Esophagus (tissue), 2 donors: ENCODE data around the gene ATXN7L1. TPM values are rescaled to one million over a fixed set of nuclear protein-coding genes. Genes with fewer than 3 reads are reported as not detected.

Experiments used
- H3K27ac ChIP-seq, 2 donors: one replicate each; pipeline ENCODE4 v1.5.1; 2013; ENCODE audit warnings: low read depth in 2 of 2, mild to moderate bottlenecking in 2 of 2, inconsistent platforms in 1 of 2, low read length in 1 of 2, moderate library complexity in 1 of 2
- H3K27me3 ChIP-seq, 2 donors: one replicate each; pipeline ENCODE4 v1.6.1; 2013; ENCODE audit warnings: low read length in 2 of 2, control low read depth in 1 of 2, mild to moderate bottlenecking in 1 of 2; ENCODE audit not compliant: insufficient read depth in 2 of 2, control insufficient read depth in 1 of 2
- H3K36me3 ChIP-seq, 2 donors: one replicate each; pipeline ENCODE4 v1.6.1; 2013; ENCODE audit warnings: low read length in 1 of 2; ENCODE audit not compliant: control insufficient read depth in 2 of 2, insufficient read depth in 2 of 2
- H3K4me1 ChIP-seq, 2 donors: one replicate each; pipeline ENCODE4 v1.6.1; 2013; ENCODE audit warnings: low read length in 1 of 2; ENCODE audit not compliant: control insufficient read depth in 2 of 2, insufficient read depth in 2 of 2
- H3K4me3 ChIP-seq, 2 donors: one replicate each; pipeline ENCODE4 v1.5.1; 2013; ENCODE audit warnings: low read length in 2 of 2, mild to moderate bottlenecking in 2 of 2, low read depth in 1 of 2, moderate library complexity in 1 of 2
- H3K9me3 ChIP-seq, 2 donors: one replicate each; pipeline ENCODE4 v1.6.1; 2013; ENCODE audit warnings: mild to moderate bottlenecking in 2 of 2, low read depth in 1 of 2, low read length in 1 of 2, moderate library complexity in 1 of 2; ENCODE audit not compliant: control insufficient read depth in 2 of 2, insufficient read depth in 1 of 2
- WGBS, 2 donors: extraction: QIAGEN DNeasy Blood & Tissue Kit; methylation state at CpG; one replicate each; pipeline ENCODE4 v1.1.7; 2013; 5-methylcytosine and 5-hydroxymethylcytosine counted together
- polyA plus RNA-seq, 2 donors: library from polyadenylated mRNA; stranded (reverse); fragments of 200-250 nt; gene quantifications; one replicate each; pipeline ENCODE4 v1.2.3, GENCODE V29; 2013
- donor health status: healthy with polysubstance abuse.
- donor health status: Bipolar disorder and iron deficiency.

ATXN7L1 gene
- polyA plus RNA-seq, 2 donors = 4.0 to 4.8 TPM

GRCh38 chr7:105583061-105583460 is 293.3 kb downstream of the ATXN7L1 start:
- no peaks in the 10 kb centered on the region for H3K27me3 ChIP-seq
- H3K9me3 ChIP-seq = no peaks in the 10 kb centered on the region
- WGBS, 2 donors = 80 to 86% methylated on average over 37 to 38 of the region's 39 CpGs

GRCh38 chr7:105581066-105581811 is 295.2 kb downstream of the ATXN7L1 start, which contains the start of gene EFCAB10:
TSS of gene EFCAB10 (minus strand) at chr7:105581493. CDS start at chr7:105581463, 30 bp downstream.
- no peaks in the 10 kb centered on the region for H3K36me3 ChIP-seq
- 13 to 17% methylated on average over 36 of the region's 36 CpGs for WGBS, 2 donors
- peak within 1 kb of the TSS in 1 of 2 donors; percentile 30 for H3K4me3 ChIP-seq
- H3K4me1 ChIP-seq = peaks cover 3 to 5% of the 10 kb centered on the region in 2 donors
- no peak within 1 kb of the TSS for H3K27ac ChIP-seq
- H3K9me3 ChIP-seq = no peaks in the 10 kb centered on the region
- no peaks in the 10 kb centered on the region for H3K27me3 ChIP-seq

More at GRCh38 chr7:105583061-105583460, 293.3 kb downstream of the ATXN7L1 start:
- Histone ChIP-seq H3K4me3 (no peak overlapping the region), H3K36me3 (no peaks in the 10 kb centered on the region), H3K27ac (no peak overlapping the region), H3K4me1 (peaks cover 3 to 5% of the 10 kb centered on the region in 2 donors)

GRCh38 chr7:105580022-105580740 is 296.2 kb downstream of the ATXN7L1 start:
- Histone ChIP-seq H3K27ac (no peak overlapping the region), H3K4me1 (peaks cover 3 to 5% of the 10 kb centered on the region in 2 donors), H3K4me3 (no peak overlapping the region), H3K27me3 (no peaks in the 10 kb centered on the region), H3K9me3 (no peaks in the 10 kb centered on the region), H3K36me3 (no peaks in the 10 kb centered on the region)
- 84 to 91% methylated on average over 22 of the region's 22 CpGs for WGBS, 2 donors

GRCh38 chr7:105578496-105578895 is 297.9 kb downstream of the ATXN7L1 start:
- no peak overlapping the region for H3K27ac ChIP-seq
- H3K4me1 ChIP-seq = peaks cover 3 to 5% of the 10 kb centered on the region in 2 donors

GRCh38 chr7:105577251-105577650 is 299.1 kb downstream of the ATXN7L1 start:
- WGBS, 2 donors = 71 to 76% methylated on average over 1 of the region's 1 CpG
- Histone ChIP-seq H3K4me1 (peaks cover 3 to 5% of the 10 kb centered on the region in 2 donors), H3K27me3 (no peaks in the 10 kb centered on the region), H3K36me3 (no peaks in the 10 kb centered on the region), H3K27ac (no peak overlapping the region), H3K4me3 (no peak overlapping the region), H3K9me3 (no peaks in the 10 kb centered on the region)

More at GRCh38 chr7:105578496-105578895, 297.9 kb downstream of the ATXN7L1 start:
- Histone ChIP-seq H3K27me3 (no peaks in the 10 kb centered on the region), H3K36me3 (no peaks in the 10 kb centered on the region), H3K4me3 (no peak overlapping the region), H3K9me3 (no peaks in the 10 kb centered on the region)

- no peak overlapping the region for H3K27ac ChIP-seq
- 83% methylated on average over 2 of the region's 2 CpGs for WGBS, 2 donors
Measured at GRCh38 chr7:105571891-105572290, 304.5 kb downstream of the ATXN7L1 start.

GRCh38 chr7:105567821-105568220 is 308.6 kb downstream of the ATXN7L1 start:
- H3K4me1 ChIP-seq = no peaks in the 10 kb centered on the region
- H3K36me3 ChIP-seq = peaks cover 0 to 5% of the 10 kb centered on the region in 2 donors
- 93 to 96% methylated on average over 3 of the region's 3 CpGs for WGBS, 2 donors
- H3K27ac ChIP-seq = no peak overlapping the region
- H3K9me3 ChIP-seq = no peaks in the 10 kb centered on the region
- H3K27me3 ChIP-seq = no peaks in the 10 kb centered on the region
- H3K4me3 ChIP-seq = no peak overlapping the region

More at GRCh38 chr7:105571891-105572290, 304.5 kb downstream of the ATXN7L1 start:
- Histone ChIP-seq H3K4me3 (no peak overlapping the region), H3K4me1 (no peaks in the 10 kb centered on the region), H3K27me3 (no peaks in the 10 kb centered on the region), H3K36me3 (peaks cover 0 to 3% of the 10 kb centered on the region in 2 donors), H3K9me3 (no peaks in the 10 kb centered on the region)

GRCh38 chr7:105567024-105567423 is 309.4 kb downstream of the ATXN7L1 start:
- H3K4me3 ChIP-seq = no peak overlapping the region
- no peaks in the 10 kb centered on the region for H3K4me1 ChIP-seq
- no peak overlapping the region for H3K27ac ChIP-seq
- 71 to 78% methylated on average over 2 of the region's 2 CpGs for WGBS, 2 donors
- H3K27me3 ChIP-seq = no peaks in the 10 kb centered on the region
- H3K36me3 ChIP-seq = peaks cover 0 to 5% of the 10 kb centered on the region in 2 donors
- H3K9me3 ChIP-seq = no peaks in the 10 kb centered on the region

GRCh38 chr7:105565190-105565589 is 311.2 kb downstream of the ATXN7L1 start:
- Histone ChIP-seq H3K27ac (no peak overlapping the region), H3K36me3 (peaks cover 0 to 6% of the 10 kb centered on the region in 2 donors), H3K4me1 (no peaks in the 10 kb centered on the region), H3K4me3 (no peak overlapping the region), H3K27me3 (no peaks in the 10 kb centered on the region), H3K9me3 (no peaks in the 10 kb centered on the region)
- whole genome bisulfite sequencing, 2 donors = 96 to 97% methylated on average over 4 of the region's 4 CpGs
